Smooth muscle cell of bladder (primary cell): ENCODE measurements around the gene PCSK4. TPM values are rescaled to one million over a fixed set of nuclear protein-coding genes. Genes with fewer than 3 reads are reported as not detected.

Experiments
- total RNA-seq: library from RNA; depleted of rRNA; stranded (reverse); fragments of >200 nt; gene quantifications from 2 replicates; pipeline ENCODE4 v1.2.3, GENCODE V29; 2014

Gene PCSK4
- 1.3 and 1.6 TPM in 2 replicates for total RNA-seq

DNA sequence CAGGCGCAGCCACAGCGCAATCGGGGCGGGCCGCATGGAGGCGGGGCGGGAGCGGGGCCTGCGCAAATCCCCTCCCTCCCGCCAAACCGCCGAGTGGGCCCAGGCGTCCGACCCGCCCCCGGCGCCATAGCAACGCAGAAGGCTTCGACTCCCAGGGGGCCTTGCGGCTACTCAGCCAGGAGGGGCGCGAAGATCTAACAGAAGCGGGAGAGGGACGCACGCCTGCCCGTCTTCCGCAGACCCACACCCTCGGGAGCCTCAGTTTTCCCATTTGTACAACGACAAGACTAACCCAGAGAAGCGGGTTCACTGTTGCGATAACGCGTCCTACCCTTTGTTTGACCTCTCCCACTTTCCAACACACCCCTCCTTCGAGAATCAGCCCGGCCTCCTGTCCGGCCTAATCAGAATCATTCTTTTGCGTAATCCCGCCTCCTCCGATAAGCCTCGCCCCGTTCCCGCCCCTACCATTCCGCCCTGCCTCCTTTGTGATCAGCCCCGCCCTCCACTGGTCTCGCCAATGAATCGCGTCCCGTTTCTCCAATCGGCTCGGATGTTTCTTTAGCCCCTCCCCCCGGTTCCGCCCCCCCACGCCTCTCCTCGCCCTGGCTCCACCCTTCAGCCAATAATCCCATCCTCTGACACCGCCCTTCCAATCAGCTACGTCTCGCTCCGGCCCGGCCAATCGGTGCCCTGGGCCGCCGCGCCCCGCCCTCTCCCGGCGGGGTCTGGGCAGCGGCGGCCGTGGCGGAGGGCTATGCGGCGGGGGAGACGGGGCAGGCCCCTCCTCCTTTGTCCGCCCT is at the start of gene PCSK4:
Gene PCSK4, minus strand, starts transcription at position 40 of the 803 bp plus-strand sequence. Its CDS starts 4 bp downstream, at position 36.

DNA sequence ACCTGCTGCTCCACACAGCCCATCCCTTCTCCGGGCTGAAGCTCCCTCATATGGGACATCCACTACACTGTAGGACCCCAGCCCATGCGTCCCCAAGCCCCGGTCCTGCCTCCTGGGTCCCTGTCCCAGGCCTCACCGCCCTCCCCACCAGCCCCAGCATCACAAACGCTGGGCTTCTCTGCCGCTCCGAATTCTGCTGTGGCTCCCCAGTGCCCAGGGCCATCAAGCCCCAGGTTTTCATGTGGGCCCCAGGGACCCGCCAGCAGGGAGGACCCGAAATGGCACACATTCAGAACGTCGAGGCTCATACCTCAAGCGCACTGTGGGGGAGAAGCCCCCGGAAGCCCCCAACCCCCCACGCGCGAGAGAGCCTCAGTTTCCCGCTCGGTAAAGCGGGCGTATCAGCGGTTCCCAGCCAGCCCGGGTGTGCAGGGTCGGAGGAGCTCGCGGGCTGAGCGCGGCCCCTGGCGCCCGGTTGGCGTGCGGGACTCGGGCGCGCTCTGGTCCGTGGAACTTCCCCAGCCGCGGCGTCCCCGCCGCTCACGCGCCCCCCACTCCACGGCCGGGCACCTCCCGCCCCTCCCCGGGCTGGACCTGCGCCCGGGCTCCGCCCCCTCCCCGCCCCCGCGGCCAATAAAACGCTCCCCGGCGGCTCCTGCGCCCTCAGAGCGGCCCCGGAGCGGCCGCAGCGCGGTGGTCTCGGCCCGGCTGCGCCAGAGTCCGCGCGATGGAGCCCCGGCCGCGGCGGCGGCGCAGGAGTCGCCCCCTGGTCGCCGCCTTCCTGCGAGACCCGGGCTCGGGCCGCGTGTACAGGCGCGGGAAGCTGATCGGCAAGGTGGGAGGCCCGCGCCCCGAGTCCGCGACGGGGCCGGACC is 33.5 kb upstream of the PCSK4 start, which contains the start of gene PLK5:
Gene PLK5, plus strand, starts transcription at position 666 of the 875 bp plus-strand sequence. CDS start 2,920 bp downstream, outside the sequence.

DNA sequence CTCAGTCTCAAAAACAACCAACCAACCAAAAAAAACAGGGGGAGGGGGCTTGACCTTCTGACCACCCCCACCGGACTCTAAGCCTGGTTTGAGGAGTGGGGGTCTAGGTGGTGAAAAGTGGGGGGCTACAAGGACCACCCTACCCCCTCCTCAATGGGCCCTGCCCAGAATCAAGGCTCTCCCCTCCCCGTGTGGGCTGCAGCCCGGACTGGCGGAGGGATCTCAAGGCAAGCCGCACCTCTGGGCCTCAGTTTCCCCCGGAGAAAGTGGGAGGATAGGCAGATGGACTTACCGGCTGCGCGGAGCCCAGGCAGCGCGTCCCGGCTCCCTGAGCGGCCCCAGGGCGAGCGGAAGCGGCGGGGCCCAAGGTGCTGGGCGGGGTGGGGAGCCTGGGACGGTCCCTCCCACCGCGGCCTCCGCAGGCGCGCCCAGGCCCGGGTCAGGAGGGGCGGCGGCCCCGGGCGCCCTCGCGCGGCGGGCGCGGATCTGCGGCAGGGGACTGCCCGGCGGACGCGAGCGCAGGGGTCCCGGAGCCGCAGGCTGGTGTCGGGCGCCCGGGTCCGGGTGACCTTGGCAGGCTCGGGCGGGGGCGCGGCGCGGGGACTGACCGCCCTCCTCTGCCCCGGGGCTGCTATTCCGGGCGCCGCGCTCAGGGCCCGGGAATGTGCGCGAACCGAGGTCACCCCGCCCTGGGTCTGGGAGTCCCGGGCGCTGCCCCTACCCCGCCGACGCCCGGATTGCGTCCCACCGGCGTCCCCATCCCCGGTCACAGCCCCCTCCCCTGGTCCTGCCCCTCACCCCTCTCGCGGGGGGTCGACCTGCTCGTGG is 22.7 kb upstream of the PCSK4 start, which contains the start of gene ADAMTSL5:
Gene ADAMTSL5, minus strand, starts transcription at position 349 of the 828 bp plus-strand sequence. CDS start 2,076 bp downstream, outside the sequence.

DNA sequence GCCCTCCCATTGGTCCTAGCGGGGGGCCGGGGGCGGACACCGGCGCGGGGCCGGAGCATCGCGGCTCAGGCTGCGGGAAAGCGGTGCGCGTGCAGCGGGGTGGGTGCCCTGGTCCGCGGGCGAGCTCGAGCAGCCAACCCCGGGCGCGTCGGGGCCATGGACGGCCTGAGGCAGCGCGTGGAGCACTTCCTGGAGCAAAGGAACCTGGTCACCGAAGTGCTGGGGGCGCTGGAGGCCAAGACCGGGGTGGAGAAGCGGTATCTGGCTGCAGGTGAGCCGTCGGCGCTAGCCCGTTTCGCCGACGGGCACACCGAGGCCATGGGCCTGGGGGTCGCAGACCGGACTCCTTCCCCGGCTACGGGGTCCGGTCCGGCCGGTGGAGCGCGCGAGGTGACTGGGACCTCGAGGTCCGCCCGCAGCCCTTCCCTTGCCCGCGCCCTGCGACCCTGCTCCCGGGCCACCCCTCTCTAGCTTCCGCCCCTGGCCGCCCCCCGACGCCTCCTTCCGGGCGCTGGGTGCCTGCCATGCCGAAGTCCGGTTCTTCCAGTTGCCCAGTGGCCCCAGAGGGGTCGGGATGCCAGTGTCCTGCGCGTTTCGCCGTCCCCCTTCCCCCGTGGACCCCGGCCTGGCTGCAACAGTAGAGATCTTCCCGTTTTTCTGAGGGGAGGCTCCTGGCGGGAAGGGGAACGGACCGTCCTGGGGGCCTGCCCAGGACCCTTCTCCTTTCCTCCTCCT is 1.1 kb upstream of the PCSK4 start, which contains the start of gene REEP6:
Gene REEP6, plus strand, starts transcription at position 68 of the 735 bp plus-strand sequence. Its CDS starts 89 bp downstream, at position 157.

DNA sequence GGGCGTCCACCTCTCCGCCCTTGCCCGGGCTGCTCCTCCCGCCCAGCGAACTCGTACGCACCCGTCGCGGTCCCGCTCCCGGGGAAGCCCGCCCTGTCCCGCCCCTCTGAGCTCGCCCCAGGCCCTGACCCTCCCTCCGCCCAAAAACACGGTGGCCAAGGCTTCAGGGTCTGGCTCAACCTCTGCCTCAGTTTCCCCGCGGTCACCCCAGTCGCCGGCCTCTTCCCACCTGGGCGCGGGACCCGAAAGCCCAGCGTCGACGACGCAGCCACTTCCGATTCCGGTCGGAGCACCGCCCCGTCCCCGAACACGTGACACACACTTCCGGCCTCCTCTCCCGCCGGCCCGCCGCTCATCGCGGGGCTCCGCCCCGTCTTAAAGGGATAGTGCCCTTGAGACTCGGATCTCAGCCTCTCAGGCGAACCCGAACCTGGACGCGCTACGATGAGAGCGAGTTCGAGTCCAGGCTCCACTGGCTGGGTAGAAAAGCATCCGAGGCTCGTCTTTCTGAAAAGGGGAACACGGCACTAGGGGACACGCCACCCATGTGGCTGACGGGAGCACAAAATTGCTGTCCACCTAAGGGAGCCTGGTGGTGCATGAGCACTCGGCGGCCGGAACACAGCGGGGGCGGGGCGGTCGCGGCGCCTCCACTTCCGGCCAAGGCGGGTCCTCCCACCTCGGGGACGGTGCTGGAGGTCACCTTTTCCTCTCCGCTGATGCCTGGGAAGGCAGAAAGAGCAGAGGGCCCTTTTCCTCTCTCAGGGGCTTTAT is 11.0 kb downstream of the PCSK4 start, which contains the start of gene C19orf25:
Gene C19orf25, minus strand, starts transcription at position 282 of the 774 bp plus-strand sequence. CDS start 312 bp downstream, outside the sequence.

DNA sequence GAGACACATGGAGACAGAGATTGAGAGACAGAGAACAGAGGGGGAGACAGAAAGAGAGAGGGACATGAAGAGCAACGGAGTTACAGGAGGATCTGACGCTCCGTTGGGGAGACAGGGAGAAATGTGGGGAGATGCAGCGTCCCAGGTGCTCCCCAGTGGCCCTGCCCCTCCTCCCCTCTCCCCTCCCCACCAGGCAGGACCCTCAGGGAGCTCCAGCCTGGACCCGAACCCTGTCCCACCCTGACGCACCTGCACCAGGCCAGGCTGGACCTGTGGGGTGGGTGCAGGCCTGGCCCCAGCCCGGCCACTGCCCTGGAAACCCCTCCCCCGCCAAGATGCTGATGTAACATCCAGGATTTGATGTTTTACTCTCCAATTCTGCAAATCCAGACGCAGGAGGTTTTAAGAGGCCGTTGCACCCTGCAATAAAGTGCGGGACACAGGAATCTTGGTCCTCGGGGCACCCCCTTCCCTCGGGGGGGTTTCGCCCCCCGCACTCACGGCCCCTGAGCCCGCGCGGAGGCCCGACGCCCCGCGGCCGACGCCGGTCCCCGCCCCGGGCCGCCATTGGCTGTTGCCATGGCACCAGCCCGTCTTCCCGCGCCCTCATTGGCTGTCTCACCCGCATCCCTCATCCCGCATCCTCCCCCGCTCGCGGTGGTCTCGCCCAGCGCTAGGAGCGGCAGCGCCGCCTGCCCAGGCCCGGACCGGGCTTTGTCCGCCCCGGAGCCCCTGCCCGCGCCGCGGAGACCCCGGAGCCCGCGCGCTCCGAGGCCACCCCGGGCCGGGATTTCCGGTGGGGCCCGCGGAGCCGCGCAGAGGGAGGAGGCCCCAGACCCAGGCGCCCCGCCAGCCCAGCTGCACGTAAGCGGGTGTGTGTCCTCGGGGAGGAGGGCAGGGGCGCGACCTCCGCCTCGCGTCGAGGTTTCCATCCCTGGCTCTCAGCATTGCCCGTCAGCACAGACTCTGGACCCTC is 40.4 kb downstream of the PCSK4 start, which contains the start of gene APC2:
Gene APC2, plus strand, starts transcription at position 655 of the 976 bp plus-strand sequence. CDS start 2,881 bp downstream, outside the sequence.

DNA sequence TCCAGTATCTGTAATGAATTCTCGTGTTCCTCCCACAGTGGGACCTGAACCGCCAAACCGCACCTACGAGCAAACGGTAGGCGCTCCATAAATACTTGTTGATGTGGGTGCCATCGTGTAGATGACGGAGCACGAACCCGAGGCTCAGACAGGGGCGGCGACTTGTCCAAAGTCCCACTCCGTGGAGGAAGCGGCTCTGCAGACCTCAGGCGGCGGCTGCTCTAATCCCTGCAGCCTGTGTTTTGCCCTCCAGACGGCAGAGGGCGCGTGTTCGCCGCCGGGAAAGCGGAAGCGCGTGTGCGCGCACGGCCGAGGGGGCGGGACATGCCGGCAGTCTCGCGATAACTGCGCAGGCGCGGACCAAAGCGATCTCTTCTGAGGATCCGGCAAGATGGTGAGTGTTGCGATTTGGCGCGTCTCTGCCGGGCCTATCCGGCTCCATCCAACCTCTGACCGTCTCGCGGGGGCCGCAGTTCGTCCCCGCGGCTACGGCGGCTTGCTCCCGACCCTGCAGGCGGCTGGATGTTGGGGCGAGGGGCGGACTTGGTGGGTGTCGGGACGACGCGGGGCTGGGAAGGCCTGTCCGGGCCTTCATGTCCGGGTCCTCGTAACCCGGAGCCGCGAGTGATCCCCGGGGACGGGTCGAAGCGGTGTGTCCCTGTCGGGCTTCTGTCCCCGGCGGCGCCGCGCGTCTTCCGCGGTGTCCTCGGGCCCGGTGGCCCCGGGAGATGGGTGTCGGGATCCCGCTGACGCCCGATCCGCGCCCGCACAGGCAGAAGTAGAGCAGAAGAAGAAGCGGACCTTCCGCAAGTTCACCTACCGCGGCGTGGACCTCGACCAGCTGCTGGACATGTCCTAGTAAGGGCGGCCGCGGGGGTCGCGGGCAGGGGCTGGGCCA is 51.9 kb downstream of the PCSK4 start, which contains the start of gene RPS15:
Gene RPS15, plus strand, starts transcription at position 362 of the 898 bp plus-strand sequence. Its CDS starts 30 bp downstream, at position 392.

Other genes starting within 250 kb of the PCSK4 start
- gene ATP5F1D, start 248.6 kb downstream of the PCSK4 start, total RNA-seq: 18.2 and 21.5 TPM in 2 replicates
- 10.0 and 12.9 TPM in 2 replicates for gene MIDN, start 241.8 kb downstream of the PCSK4 start, total RNA-seq
- gene CIRBP, start 221.0 kb downstream of the PCSK4 start, total RNA-seq: 222 and 279 TPM in 2 replicates
- 19.6 and 26.2 TPM in 2 replicates for gene FAM174C, start 214.8 kb downstream of the PCSK4 start, total RNA-seq
- gene EFNA2, start 204.5 kb downstream of the PCSK4 start, total RNA-seq: not detected in 2 replicates
- 51.8 and 58.7 TPM in 2 replicates for gene NDUFS7, start 106.4 kb downstream of the PCSK4 start, total RNA-seq
- gene GAMT, start 88.8 kb downstream of the PCSK4 start, total RNA-seq: 29.0 and 36.1 TPM in 2 replicates
- gene DAZAP1, start 82.8 kb downstream of the PCSK4 start, total RNA-seq: 34.7 and 42.2 TPM in 2 replicates
- 387 and 450 TPM in 2 replicates for gene RPS15, start 52.0 kb downstream of the PCSK4 start, total RNA-seq
- 0.09 and 0.28 TPM in 2 replicates for gene APC2, start 40.2 kb downstream of the PCSK4 start, total RNA-seq
- gene C19orf25, start 11.1 kb downstream of the PCSK4 start, total RNA-seq: 19.2 and 19.6 TPM in 2 replicates
- gene REEP6, start 831 bp upstream of the PCSK4 start, total RNA-seq: 1.1 and 2.0 TPM in 2 replicates
- 2.1 and 3.1 TPM in 2 replicates for gene ADAMTSL5, start 22.7 kb upstream of the PCSK4 start, total RNA-seq
- not detected in 2 replicates for gene PLK5, start 33.7 kb upstream of the PCSK4 start, total RNA-seq
- 25.0 and 35.4 TPM in 2 replicates for gene MEX3D, start 78.0 kb upstream of the PCSK4 start, total RNA-seq
- 63.1 and 83.3 TPM in 2 replicates for gene MBD3, start 102.5 kb upstream of the PCSK4 start, total RNA-seq
- 125 and 134 TPM in 2 replicates for gene UQCR11, start 115.1 kb upstream of the PCSK4 start, total RNA-seq
- gene TCF3, start 162.3 kb upstream of the PCSK4 start, total RNA-seq: 36.6 and 47.9 TPM in 2 replicates